ENCODE measurements around the gene PPP1R12A.

The PPP1R12A gene

DNA sequence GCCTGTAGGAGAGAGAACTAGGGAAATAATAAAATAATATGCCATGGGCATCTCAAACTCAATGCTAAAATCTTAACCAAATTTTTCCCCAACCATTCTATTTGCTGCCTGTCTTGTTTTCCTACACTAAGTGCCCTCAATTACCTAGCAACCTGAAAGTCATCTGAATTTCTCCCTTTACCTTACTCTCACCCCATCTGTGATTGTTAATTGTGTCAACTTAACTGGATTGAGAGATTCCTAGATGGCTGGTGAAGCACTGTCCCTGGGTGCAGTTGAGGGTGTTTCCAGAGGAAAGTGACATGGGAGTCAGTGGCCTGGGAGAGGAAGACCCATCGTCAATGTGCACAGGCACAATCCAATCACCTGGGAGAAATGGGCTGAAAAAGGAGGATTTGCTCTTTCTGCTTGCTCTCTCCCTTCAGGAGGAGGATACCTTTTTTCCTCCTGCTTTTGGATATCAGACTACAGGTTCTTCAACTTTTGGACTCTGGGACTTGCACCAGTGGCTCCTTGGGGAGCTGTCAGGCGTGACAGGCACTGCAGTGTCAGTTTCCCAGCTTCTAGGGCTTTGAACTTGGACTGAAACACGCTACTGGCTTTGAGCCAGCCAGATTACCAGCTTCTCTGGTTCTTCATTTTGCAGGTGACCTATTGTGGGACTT lies 100.1 kb downstream of the PPP1R12A start:
- Histone ChIP-seq H3K4me1 (ENCODE audit: low read length) (peaks cover 2% of the 10 kb centered on the region; the same call in 1 of the 2 replicates), H3K27ac (ENCODE audit: low read length) (no peak overlapping the region), H3K79me2 (ENCODE audit: low read length) (peaks cover 4% of the 10 kb centered on the region; the same call in 1 of the 2 replicates), H3K4me3 (ENCODE audit: low read length) (no peak overlapping the region), H3K9ac (ENCODE audit: low read length) (no peak overlapping the region), H3K36me3 (replicated peaks; ENCODE audit: low read depth, low read length) (peaks cover 38% of the 10 kb centered on the region), H3K27me3 (ENCODE audit: low read depth, low read length) (no peaks in the 10 kb centered on the region), H2AFZ (ENCODE audit: low read depth, low read length) (no peak overlapping the region), H3K4me2 (ENCODE audit: low read length) (no peak overlapping the region), H4K20me1 (ENCODE audit: insufficient read depth, low read length) (no peaks in the 10 kb centered on the region), H3K9me3 (ENCODE audit: insufficient read depth, low read length) (peaks cover 15% of the 10 kb centered on the region; the same call in 1 of the 2 replicates)
- TF ChIP-seq, protein P1, sequence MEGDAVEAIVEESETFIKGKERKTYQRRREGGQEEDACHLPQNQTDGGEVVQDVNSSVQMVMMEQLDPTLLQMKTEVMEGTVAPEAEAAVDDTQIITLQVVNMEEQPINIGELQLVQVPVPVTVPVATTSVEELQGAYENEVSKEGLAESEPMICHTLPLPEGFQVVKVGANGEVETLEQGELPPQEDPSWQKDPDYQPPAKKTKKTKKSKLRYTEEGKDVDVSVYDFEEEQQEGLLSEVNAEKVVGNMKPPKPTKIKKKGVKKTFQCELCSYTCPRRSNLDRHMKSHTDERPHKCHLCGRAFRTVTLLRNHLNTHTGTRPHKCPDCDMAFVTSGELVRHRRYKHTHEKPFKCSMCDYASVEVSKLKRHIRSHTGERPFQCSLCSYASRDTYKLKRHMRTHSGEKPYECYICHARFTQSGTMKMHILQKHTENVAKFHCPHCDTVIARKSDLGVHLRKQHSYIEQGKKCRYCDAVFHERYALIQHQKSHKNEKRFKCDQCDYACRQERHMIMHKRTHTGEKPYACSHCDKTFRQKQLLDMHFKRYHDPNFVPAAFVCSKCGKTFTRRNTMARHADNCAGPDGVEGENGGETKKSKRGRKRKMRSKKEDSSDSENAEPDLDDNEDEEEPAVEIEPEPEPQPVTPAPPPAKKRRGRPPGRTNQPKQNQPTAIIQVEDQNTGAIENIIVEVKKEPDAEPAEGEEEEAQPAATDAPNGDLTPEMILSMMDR (IDR thresholded peaks at IDR 0.05; ENCODE audit: low read depth, low read length) = no peak
- no peak for TF ChIP-seq EZH2phosphoT487 (IDR thresholded peaks at IDR 0.05; ENCODE audit: low read depth)

DNA sequence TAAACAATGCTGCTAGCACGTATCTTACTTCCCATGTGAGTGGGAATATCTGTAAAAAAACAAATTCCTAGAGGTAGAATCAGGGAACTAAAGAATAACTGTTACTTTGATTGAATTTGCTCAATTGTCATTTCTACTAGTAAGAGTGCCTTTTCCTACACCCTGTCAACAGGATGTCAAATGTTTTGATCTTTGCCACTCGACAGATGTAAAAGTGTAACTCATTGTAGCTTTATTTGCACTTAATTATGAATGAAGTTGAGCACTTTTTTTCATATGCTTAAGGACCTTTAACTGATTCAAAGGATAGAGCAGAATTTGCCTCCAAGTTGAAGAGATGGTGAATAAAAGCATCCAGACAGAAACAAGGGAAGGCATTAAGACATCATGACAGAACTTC lies 104.5 kb downstream of the PPP1R12A start:
- Histone ChIP-seq H3K9ac (ENCODE audit: low read length) (no peak overlapping the region), H3K4me1 (ENCODE audit: low read length) (peaks cover 4% of the 10 kb centered on the region), H4K20me1 (ENCODE audit: insufficient read depth, low read length) (0 out of 2 replicates have a peak, but pooled peaks cover 10% of the 10 kb centered on the region), H3K79me2 (ENCODE audit: low read length) (peaks cover 4% of the 10 kb centered on the region; the same call in 1 of the 2 replicates), H3K9me3 (ENCODE audit: insufficient read depth, low read length) (no peaks in the 10 kb centered on the region), H2AFZ (ENCODE audit: low read depth, low read length) (no peak overlapping the region), H3K27ac (ENCODE audit: low read length) (no peak overlapping the region), H3K4me2 (ENCODE audit: low read length) (no peak overlapping the region), H3K27me3 (ENCODE audit: low read depth, low read length) (no peaks in the 10 kb centered on the region), H3K36me3 (replicated peaks; ENCODE audit: low read depth, low read length) (peaks cover 10% of the 10 kb centered on the region), H3K4me3 (ENCODE audit: low read length) (no peak overlapping the region)
- TF ChIP-seq EZH2phosphoT487 (IDR thresholded peaks at IDR 0.05; ENCODE audit: low read depth) = no peak
- TF ChIP-seq, protein P1 (IDR thresholded peaks at IDR 0.05; ENCODE audit: low read depth, low read length) = no peak

DNA sequence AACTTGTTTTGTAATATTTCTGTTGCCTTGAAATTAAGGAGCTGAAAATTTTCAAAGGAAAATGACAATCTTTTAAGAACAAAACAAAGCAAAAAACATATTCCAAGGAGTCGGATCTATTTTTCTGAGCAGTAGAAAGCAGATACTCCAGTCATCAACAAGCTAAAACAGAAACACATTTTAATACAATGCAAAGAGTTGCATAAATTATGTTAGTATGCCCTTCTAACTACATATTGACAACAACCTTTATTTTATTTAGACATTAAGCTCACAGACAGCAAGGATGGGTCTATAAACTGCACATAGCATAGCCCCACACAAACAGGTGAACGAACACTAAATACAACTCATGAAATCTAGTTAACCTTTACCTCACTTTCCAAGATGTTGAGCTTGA lies 106.0 kb downstream of the PPP1R12A start:
- Histone ChIP-seq H4K20me1 (ENCODE audit: insufficient read depth, low read length) (0 out of 2 replicates have a peak, but pooled peaks cover 10% of the 10 kb centered on the region), H3K79me2 (ENCODE audit: low read length) (no peaks in the 10 kb centered on the region; the same call in 1 of the 2 replicates), H3K4me3 (ENCODE audit: low read length) (no peak overlapping the region), H3K27me3 (ENCODE audit: low read depth, low read length) (no peaks in the 10 kb centered on the region), H3K36me3 (replicated peaks; ENCODE audit: low read depth, low read length) (peaks cover 2% of the 10 kb centered on the region), H3K9ac (ENCODE audit: low read length) (no peak overlapping the region), H2AFZ (ENCODE audit: low read depth, low read length) (no peak overlapping the region), H3K9me3 (ENCODE audit: insufficient read depth, low read length) (no peaks in the 10 kb centered on the region), H3K27ac (ENCODE audit: low read length) (no peak overlapping the region), H3K4me2 (ENCODE audit: low read length) (no peak overlapping the region), H3K4me1 (ENCODE audit: low read length) (peaks cover 12% of the 10 kb centered on the region)
- TF ChIP-seq, protein P1 (IDR thresholded peaks at IDR 0.05; ENCODE audit: low read depth, low read length) = no peak
- TF ChIP-seq EZH2phosphoT487 (IDR thresholded peaks at IDR 0.05; ENCODE audit: low read depth) = no peak

DNA sequence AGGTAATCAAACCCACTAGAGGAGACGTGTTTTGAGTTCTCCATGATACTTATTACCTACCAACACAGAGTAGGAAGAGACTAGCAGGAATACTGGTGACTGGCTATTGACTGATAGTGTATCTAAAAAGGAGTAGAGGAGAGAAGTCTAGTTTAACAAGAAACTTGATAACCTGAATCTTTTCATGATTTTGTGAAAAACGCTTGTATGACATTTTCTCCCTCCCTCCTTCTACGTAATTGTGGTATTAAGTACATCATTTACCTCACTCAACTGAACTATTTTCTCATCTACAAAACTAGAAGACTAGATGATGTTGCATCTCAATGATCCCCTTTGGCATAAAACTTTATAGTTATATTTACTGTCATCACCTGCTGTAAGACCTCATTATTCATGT lies 107.4 kb downstream of the PPP1R12A start:
- H3K4me1 ChIP-seq (ENCODE audit: low read length) = peaks cover 12% of the 10 kb centered on the region
- 0 out of 2 replicates have a peak, but pooled peaks cover 10% of the 10 kb centered on the region for H4K20me1 ChIP-seq (ENCODE audit: insufficient read depth, low read length)
- H3K9ac ChIP-seq (ENCODE audit: low read length) = no peak overlapping the region
- H3K4me3 ChIP-seq (ENCODE audit: low read length) = no peak overlapping the region
- TF ChIP-seq, protein P1 (IDR thresholded peaks at IDR 0.05; ENCODE audit: low read depth, low read length) = no peak
- TF ChIP-seq EZH2phosphoT487 (IDR thresholded peaks at IDR 0.05; ENCODE audit: low read depth) = no peak
- H3K9me3 ChIP-seq (ENCODE audit: insufficient read depth, low read length) = no peaks in the 10 kb centered on the region
- H3K27ac ChIP-seq (ENCODE audit: low read length) = no peak overlapping the region
- no peaks in the 10 kb centered on the region for H3K27me3 ChIP-seq (ENCODE audit: low read depth, low read length)
- H3K36me3 ChIP-seq (replicated peaks; ENCODE audit: low read depth, low read length) = peaks cover 2% of the 10 kb centered on the region
- no peak overlapping the region for H3K4me2 ChIP-seq (ENCODE audit: low read length)
- no peak overlapping the region for H2AFZ ChIP-seq (ENCODE audit: low read depth, low read length)
- no peaks in the 10 kb centered on the region; the same call in 1 of the 2 replicates for H3K79me2 ChIP-seq (ENCODE audit: low read length)
